ENCODE results near the gene CPA4.

CPA4 gene

GRCh38 chr7:130303551-130303950 lies 10.6 kb downstream of the CPA4 start:
- no peak for DNase-seq

DNA sequence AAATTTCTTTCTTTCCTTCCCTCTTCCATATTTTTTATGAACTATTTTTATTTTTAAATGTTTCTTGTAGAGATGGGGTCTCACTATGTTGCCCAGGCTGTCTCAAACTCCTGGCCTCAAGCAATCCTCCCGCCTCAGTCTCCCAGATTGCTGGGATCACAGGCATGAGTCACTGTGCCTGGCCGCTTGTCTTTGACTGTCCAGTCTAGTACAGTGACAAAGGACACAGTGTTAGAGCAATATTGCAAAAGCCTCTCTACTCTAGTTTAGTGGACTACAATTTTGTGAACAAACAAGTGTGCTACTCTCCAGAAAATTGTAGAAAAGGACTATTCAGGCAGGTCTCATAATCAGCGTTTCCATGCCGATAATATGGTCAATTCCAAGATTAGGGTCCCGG lies 11.0 kb downstream of the CPA4 start:
- DNase-seq = no peak

GRCh38 chr7:130304878-130305277 lies 11.9 kb downstream of the CPA4 start:
- no peak for DNase-seq

- DNase-seq = no peak
Measured at GRCh38 chr7:130305433-130306042, 12.6 kb downstream of the CPA4 start.

DNA sequence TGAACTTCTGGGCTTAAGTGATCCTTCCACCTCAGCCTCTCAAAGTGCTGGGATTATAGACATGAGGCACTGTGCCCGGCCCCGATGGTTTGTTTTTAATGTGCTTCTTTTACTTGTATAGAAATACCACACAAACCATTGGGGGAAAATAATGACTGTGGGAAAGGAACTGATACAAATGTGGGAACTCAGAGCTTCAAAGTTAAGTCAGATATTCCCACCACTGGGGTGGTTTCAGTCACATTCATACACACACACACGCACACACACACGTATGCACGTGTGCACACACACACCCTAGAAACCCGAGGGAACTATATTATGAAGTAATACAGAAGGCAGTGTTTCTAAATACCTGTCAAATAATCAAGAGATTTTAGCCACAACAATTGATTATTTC lies 17.0 kb downstream of the CPA4 start:
- no peak for DNase-seq

- no peak for DNase-seq
Measured at GRCh38 chr7:130314305-130314704, 21.3 kb downstream of the CPA4 start.

DNA sequence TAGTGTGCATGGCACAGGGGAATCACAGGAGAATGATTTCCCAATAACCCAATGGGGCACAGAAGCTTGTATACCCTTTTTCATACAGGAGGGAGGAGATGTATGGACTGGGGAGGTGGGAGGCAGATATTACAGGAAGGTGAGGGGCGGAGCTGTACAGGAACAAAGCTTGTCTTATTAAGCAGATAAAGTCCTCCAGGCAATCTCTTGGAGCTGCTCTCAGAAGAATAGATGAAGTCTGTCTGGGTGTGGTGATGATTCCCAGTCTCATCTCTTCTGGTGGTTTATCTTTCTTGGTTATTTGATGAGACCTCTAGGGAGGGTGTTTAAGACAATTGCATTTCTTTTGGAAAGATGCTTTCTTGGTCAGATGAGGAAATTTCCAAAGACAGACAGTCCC lies 26.6 kb downstream of the CPA4 start:
- no peak for DNase-seq

GRCh38 chr7:130321542-130322229 lies 28.7 kb downstream of the CPA4 start:
- peak; percentile 33 for DNase-seq

- no peak for DNase-seq
Measured at GRCh38 chr7:130322615-130323014, 29.7 kb downstream of the CPA4 start.

DNA sequence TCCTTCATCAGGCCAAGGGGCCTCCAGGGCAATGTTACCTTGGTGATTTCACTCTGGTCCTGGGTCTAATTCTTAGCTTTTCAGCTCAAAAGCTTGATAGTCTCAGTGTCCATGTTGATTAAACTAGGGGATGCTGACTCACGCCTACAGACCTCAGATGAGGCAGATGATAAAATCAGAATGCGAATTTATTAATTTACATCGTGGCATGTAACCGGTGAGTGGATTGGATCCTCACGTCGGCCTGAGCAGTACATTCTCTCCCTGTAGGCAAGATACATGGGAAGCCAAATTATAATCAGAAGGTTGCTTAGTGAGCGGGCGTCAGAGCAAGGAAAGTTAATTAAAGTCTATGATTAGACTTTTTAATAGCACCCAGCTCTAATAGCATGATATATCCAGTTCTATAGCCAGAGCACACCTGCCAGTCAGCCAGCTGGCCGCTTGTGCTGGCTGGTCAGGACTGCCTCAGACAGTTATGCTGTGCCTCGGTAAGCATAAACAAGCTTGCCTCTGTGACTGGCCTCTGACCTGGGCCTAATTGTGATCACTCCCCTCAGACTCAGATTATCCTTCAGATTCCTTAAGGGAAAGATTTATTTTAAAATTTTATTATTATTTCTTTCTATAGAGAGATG lies 31.5 kb downstream of the CPA4 start:
- DNase-seq = no peak

DNA sequence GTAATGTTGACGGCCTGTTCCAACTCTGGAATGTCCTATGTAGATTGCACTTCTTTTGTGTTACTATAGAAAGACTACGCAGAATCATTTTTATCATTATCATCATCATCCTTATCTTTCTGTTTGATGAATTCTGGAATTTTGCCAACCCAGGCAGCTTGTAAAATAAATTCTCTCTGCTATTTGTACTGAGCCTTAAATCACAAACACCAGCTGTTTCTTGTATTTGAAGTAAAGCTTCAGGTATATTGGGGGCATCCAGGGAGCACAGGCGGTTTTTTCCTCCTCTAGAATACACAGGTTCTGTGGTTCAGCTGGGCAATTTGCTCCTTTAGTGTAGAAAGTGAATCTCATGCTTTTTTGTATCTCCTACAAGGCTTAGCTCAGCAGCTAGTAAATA lies 36.7 kb downstream of the CPA4 start:
- no peak for DNase-seq

GRCh38 chr7:130332259-130333053 lies 39.5 kb downstream of the CPA4 start:
- no peak for DNase-seq

- DNase-seq = no peak
Measured at GRCh38 chr7:130333832-130334231, 40.9 kb downstream of the CPA4 start.

GRCh38 chr7:130334274-130334673 lies 41.3 kb downstream of the CPA4 start:
- DNase-seq = no peak

DNA sequence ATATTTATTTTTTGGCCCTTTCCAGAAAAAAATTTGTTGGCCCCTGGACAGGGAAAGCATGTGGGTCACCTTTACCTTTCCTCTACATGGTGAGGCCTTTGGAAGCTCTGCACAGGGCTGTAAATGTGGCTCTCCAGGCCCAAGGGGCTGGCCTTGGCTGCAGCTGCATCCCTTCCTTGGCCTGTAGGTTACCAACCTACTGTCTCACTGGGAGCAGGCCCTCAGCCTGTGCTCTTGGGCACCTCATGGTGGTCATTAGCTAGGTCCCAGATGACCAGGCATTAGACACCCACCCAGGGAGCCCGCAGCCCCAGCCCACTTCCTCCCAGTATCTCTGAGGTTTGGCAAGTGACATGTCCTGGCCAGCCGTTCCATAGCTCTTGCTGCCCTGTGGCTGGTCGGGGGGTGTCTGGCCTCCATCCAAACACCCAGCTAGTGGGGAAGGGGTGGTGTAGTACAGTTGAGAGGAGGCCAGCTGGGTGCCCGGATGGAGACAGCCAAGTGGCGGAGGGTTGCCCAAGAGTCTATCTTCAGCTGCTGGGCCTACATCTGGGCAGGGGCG lies 44.5 kb downstream of the CPA4 start:
- no peak for DNase-seq

GRCh38 chr7:130338233-130338632 lies 45.3 kb downstream of the CPA4 start:
- no peak for DNase-seq

GRCh38 chr7:130341882-130342281 lies 48.9 kb downstream of the CPA4 start:
- no peak for DNase-seq

GRCh38 chr7:130342701-130343380 lies 49.9 kb downstream of the CPA4 start:
- DNase-seq = no peak

- DNase-seq = no peak
Measured at GRCh38 chr7:130344271-130344866, 51.4 kb downstream of the CPA4 start, which contains the start of gene CPA5. Gene CPA5, plus strand, starts transcription at chr7:130344816. Its CDS starts 1,670 bp downstream, at chr7:130346486.

GRCh38 chr7:130345136-130345535 lies 52.2 kb downstream of the CPA4 start:
- no peak for DNase-seq

DNA sequence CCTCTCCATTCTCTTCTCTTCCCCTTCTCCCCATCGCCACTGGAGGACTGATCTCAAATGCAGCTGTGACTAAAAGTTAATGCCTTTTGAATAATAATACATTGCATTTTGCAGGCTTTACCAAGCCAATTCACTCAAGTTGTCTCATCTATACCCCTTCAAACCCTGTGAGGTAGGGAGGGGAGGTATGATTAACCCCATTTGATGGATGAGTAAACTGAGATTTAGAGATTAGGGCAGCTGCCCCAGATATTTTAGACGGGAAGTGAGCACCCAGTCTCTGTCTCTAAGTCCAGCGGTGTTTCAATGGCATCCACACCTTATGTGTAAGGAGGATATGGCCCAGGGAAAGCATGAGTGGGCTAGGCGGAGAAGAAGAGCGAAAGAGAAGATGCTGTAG lies 52.8 kb downstream of the CPA4 start:
- no peak for DNase-seq
